HepG2 (cell line): ENCODE results near the gene RHD. TPM values are rescaled to one million over a fixed set of nuclear protein-coding genes. Genes with fewer than 3 reads are reported as not detected.
A peak's percentile ranks its signal among the peaks of the same experiment; 100 is the strongest.
"Not testable (repeated sequence)": the region's sequence is repeated elsewhere in the genome, so short reads cannot be mapped to it uniquely, and the experiment has no call there.

ENCODE experiments used
- ATAC-seq: fragments of 200-7000 bp; cut with Tn5 transposase; 3 replicates; pipeline ENCODE4 v1.9.1; 2020; ENCODE audit warnings: mild to moderate bottlenecking, moderate library complexity
- BruUV-seq: library from RNA; stranded (reverse); fragments of 400-500 nt; replicated peaks from 2 replicates; lab custom pipeline; 2021; lab: Mats Ljungman, UMichigan
- CTCF ChIA-PET: fragments of 300-600 bp; formaldehyde crosslinking; extraction: SDS; loops from one replicate; lab custom pipeline; 2021; ENCODE audit warnings: low total read pairs, inconsistent platforms, low intra/inter-chr PET ratio; lab: Yijun Ruan, JAX
- POLR2A ChIA-PET: fragments of 350-600 bp; sonication (Branson Sonifier 250); formaldehyde crosslinking; loops from one replicate; lab custom pipeline; 2020; ENCODE audit warnings: antibody characterized with exemption, inconsistent platforms; lab: Yijun Ruan, JAX
- DNase-seq: peaks from one replicate; pipeline ENCODE4 v3.0.0-alpha.2; 2015; ENCODE audit warnings: low spot score
- FAIRE-seq: peaks from 3 replicates; lab custom pipeline; 2011; peaks lifted over from hg19 to GRCh38; lab: Jason Lieb, UNC
- H2AFZ ChIP-seq: one replicate; pipeline ENCODE4 v1.6.1; 2011; ENCODE audit warnings: low read length, inconsistent platforms
- H3K27ac ChIP-seq: fragments of 300-600 bp; 3 replicates; pipeline ENCODE4 v1.8.0; 2011; ENCODE audit warnings: mixed run types, mild to moderate bottlenecking, mixed read lengths, low read length, inconsistent platforms; ENCODE audit not compliant: insufficient read depth; ENCODE audit errors: extremely low read length
- H3K27me3 ChIP-seq, 2 experiments: fragments of 200-600 bp in 1 of 2; 2 replicates in 1 of 2; 3 replicates in 1 of 2; pipeline versions ENCODE4 v1.6.0 to v1.8.0; 2011; ENCODE audit warnings: low read length in 2 of 2, mild to moderate bottlenecking in 2 of 2, moderate library complexity in 2 of 2, inconsistent platforms in 1 of 2; ENCODE audit not compliant: insufficient read depth in 2 of 2, control insufficient read depth in 1 of 2
- H3K36me3 ChIP-seq, 2 experiments: fragments of 200-600 bp in 1 of 2; replicated peaks in 1 of 2; 2 replicates in 1 of 2; 3 replicates in 1 of 2; pipeline versions ENCODE4 v1.5.1 to v1.8.0; 2011; ENCODE audit warnings: low read length in 2 of 2, inconsistent platforms in 1 of 2; ENCODE audit not compliant: insufficient read depth in 2 of 2, control insufficient read depth in 1 of 2
- H3K4me1 ChIP-seq: 2 replicates; pipeline ENCODE4 v1.5.1; 2012; ENCODE audit warnings: low read length, inconsistent platforms; ENCODE audit not compliant: insufficient read depth
- H3K4me2 ChIP-seq: 2 replicates; pipeline ENCODE4 v1.6.0; 2011; ENCODE audit warnings: low read depth, low read length, inconsistent platforms
- H3K4me3 ChIP-seq, 3 experiments: fragments of 200-600 bp in 1 of 3; sonication (generic), shearing (Covaris generic) in 1 of 3; replicated peaks in 1 of 3; 2 replicates each; pipeline ENCODE4 v1.5.1; 2011 to 2016; ENCODE audit warnings: low read length in 3 of 3, inconsistent platforms in 2 of 3, low read depth in 2 of 3, mild to moderate bottlenecking in 2 of 3, control low read depth in 1 of 3, mixed read lengths in 1 of 3; ENCODE audit not compliant: insufficient read depth in 1 of 3
- H3K79me2 ChIP-seq: one replicate; pipeline ENCODE4 v1.6.1; 2011; ENCODE audit warnings: low read length, inconsistent platforms; ENCODE audit not compliant: insufficient read depth
- H3K9ac ChIP-seq: 2 replicates; pipeline ENCODE4 v1.6.0; 2011; ENCODE audit warnings: mild to moderate bottlenecking, low read depth, low read length, inconsistent platforms; ENCODE audit not compliant: insufficient read depth
- H3K9me3 ChIP-seq: 2 replicates; pipeline ENCODE4 v1.5.1; 2012; ENCODE audit warnings: mild to moderate bottlenecking, low read length
- H4K20me1 ChIP-seq: 2 replicates; pipeline ENCODE4 v1.6.0; 2011; ENCODE audit warnings: inconsistent platforms, mild to moderate bottlenecking, low read length, moderate library complexity; ENCODE audit not compliant: insufficient read depth
- PHF8 ChIP-seq: sonication (generic); formaldehyde crosslinking; IDR thresholded peaks from 2 replicates; pipeline ENCODE4 v1.5.0; 2020; ENCODE audit warnings: missing genetic modification reagents
- RBFOX2 ChIP-seq: fragments of 200-400 bp; formaldehyde crosslinking; IDR thresholded peaks from 2 replicates; pipeline ENCODE4 v1.6.1; 2017; ENCODE audit warnings: low read depth, mild to moderate bottlenecking, low read length
- TAF1 ChIP-seq: sonication (generic); formaldehyde crosslinking; IDR thresholded peaks from 2 replicates; pipeline ENCODE4 v1.4.0; 2020; ENCODE audit warnings: missing genetic modification reagents
- ZNF687 ChIP-seq: sonication (generic); formaldehyde crosslinking; IDR thresholded peaks from 2 replicates; pipeline ENCODE4 v1.5.1; 2020; ENCODE audit warnings: mild to moderate bottlenecking, missing genetic modification reagents, moderate library complexity
- WGBS: methylation state at CpG from one replicate; pipeline ENCODE4 v1.1.6; 2017; ENCODE audit warnings: low lambda C conversion rate; 5-methylcytosine and 5-hydroxymethylcytosine counted together
- in situ Hi-C: cut with HindIII; loops from 2 replicates; pipeline ENCODE4 v1.10.0; 2017; ENCODE audit warnings: low pct_unique_long_range_greater_than_20kb; ENCODE audit not compliant: extremely low pct_ligation_motif_present
- intact Hi-C: fragments of 100-400 bp; cut with micrococcal nuclease; formaldehyde crosslinking; loops from one replicate; pipeline ENCODE4 v1.10.0; 2022; ENCODE audit not compliant: unreplicated experiment
- polyA plus RNA-seq, 8 experiments: library from polyadenylated mRNA; depleted of rRNA in 3 of 8; stranded (reverse) in 7 of 8; unstranded in 1 of 8; fragments of >200 nt; fragmentation: Illumina TruSeq in 4 of 8; extraction: Trizol in 4 of 8; gene quantifications; 2 replicates each; pipeline versions ENCODE4 v1.2.1 to v1.2.3, GENCODE V29; 2011 to 2016; ENCODE audit warnings: low read depth in 4 of 8, missing spikeins in 1 of 8, mixed read lengths in 1 of 8; ENCODE audit not compliant: insufficient read depth in 1 of 8
- total RNA-seq, 5 experiments: library from RNA; depleted of rRNA; stranded (reverse); fragments of >200 nt; fragmentation: Illumina TruSeq; extraction: Trizol; gene quantifications; 2 replicates each; pipeline ENCODE4 v1.2.3, GENCODE V29; 2016; ENCODE audit warnings: low read depth in 1 of 5

RHD gene
- total and polyA plus RNA-seq, 2 of the 13 experiments (the other 11 are each of a cell fraction or from before 2014, with no cell fraction given), result not detected

DNA sequence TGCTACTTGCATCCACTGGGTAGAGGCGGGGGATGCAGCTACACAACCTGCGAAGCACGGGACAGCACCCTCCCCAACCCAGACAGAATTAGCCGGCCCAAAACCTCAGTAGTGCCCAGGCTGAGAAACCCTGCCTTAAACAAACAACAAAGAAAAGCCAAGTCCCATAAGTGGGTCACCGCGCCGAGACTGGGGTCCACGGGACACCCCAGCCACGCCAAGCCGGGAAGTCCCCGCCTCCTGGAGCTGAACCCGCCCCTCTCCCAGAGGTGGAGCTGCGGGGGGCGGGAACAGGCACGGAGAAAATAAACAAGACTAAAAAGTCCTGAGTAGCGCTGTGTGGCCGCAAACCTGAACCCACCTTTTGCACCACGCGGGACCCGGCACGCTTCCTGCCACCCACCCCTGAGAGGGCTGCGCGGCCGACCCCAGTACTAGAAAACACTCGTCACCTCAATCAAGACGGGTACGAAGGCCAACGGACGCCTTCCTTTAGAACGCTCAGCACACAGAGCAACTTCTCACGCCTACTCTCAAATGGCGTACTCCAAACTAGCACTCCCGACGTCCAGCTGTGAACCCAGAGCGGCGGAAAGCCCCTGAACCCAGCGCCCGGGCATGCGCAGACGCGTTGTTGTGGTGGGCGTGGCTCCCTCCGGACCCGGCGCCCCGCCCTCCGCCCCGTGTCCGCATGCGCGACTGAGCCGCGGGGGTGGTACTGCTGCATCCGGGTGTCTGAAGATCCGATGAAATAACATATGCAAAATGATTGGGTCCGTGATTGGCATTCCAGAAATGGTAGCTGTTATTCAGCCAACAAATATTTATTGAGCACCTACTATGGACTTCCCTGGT, 4.8 kb upstream of the RHD start:
- TF ChIP-seq RBFOX2 (0 out of 2 replicates have a peak, but pooled peaks have one; percentile 34), ZNF687 (CRISPR knock-in tag) (peak; percentile 21; the same call in 1 of the 2 replicates), PHF8 (CRISPR knock-in tag) (0 out of 2 replicates have a peak, but pooled peaks have one; percentile 18), TAF1 (0 out of 2 replicates have a peak, but pooled peaks have one; percentile 17)
- DNase-seq (peak; percentile 60), FAIRE-seq (peak; percentile 77), ATAC-seq (peak; percentile 85)
- H3K9me3 ChIP-seq, H2AFZ ChIP-seq, H4K20me1 ChIP-seq, in situ Hi-C loops, H3K36me3 ChIP-seq, H3K27me3 ChIP-seq, H3K4me1 ChIP-seq, intact Hi-C loops, CTCF ChIA-PET, H3K79me2 ChIP-seq: not testable (repeated sequence)
- peak overlapping the region; percentile 22; the same call in 1 of the 2 replicates for H3K9ac ChIP-seq
- 0% methylated on average over 1 of the region's 56 CpGs for WGBS
- peak overlapping the region; percentile 50 for H3K27ac ChIP-seq
- H3K4me3 ChIP-seq, result peak overlapping the region in 2 of 3 experiments; percentile 54 to 55; a peak in 4 of 6 replicates
- BruUV-seq, result TSS peak; percentile 81
- POLR2A ChIA-PET, result interaction anchor here (1.1 to 1.2 kb wide), 2 partner anchors 20 to 28 kb away, joined by 3 to 4 read pairs; partner anchors contain the start of gene RSRP1
- H3K4me2 ChIP-seq, result peak overlapping the region; percentile 45
